ENCODE results near the gene SRBD1. TPM values are rescaled to one million over a fixed set of nuclear protein-coding genes. Genes with fewer than 3 reads are reported as not detected.

Gene SRBD1
- total and polyA plus RNA-seq, 2 experiments from 2014 or later, result 27.4 to 46.3 TPM

GRCh38 chr2:45498661-45499550, 112.2 kb downstream of the SRBD1 start (continued):
- no peak for TF ChIP-seq CTCF (conservative IDR thresholded peaks at IDR 0.05; ENCODE audit: low read depth in 2 of 2)
- TF ChIP-seq REST (IDR thresholded peaks at IDR 0.05; ENCODE audit: unreplicated experiment), result no peak

- Histone ChIP-seq H3K27me3 (ENCODE audit: insufficient read depth) (no peaks in the 10 kb centered on the region), H3K36me3 (ENCODE audit: insufficient read depth) (0 out of 2 replicates have a peak, but pooled peaks cover 10% of the 10 kb centered on the region), H3F3A (replicated peaks; ENCODE audit: low read depth) (no peaks in the 10 kb centered on the region), H3K4me2 (no peak overlapping the region), H2AFZ (no peak overlapping the region), H3K4me1 (ENCODE audit: insufficient read depth) (peaks cover 24% of the 10 kb centered on the region), H3K9me2 (ENCODE audit: insufficient read depth) (no peaks in the 10 kb centered on the region), H3K79me2 (replicated peaks; ENCODE audit: insufficient read depth) (no peaks in the 10 kb centered on the region), H3K27ac (ENCODE audit: low read depth) (no peak overlapping the region), H3K4me3 (no peak overlapping the region), H4K20me1 (replicated peaks; ENCODE audit: insufficient read depth) (no peaks in the 10 kb centered on the region)
- H3K4me1 Mint-ChIP-seq, result peaks cover 19% of the 10 kb centered on the region
- no peak for TF ChIP-seq NANOG (IDR thresholded peaks at IDR 0.05; ENCODE audit: borderline replicate concordance)
- no peak for TF ChIP-seq EZH2 (IDR thresholded peaks at IDR 0.05; ENCODE audit: low read depth, unreplicated experiment)
- TF ChIP-seq ETS1 (IDR thresholded peaks at IDR 0.05), result no peak
- no peaks in the 10 kb centered on the region for H3K27me3 Mint-ChIP-seq (ENCODE audit: insufficient read depth, low read depth, poor library complexity)
- H3K4me3 Mint-ChIP-seq, result no peak overlapping the region
- DNase-seq (ENCODE audit: low spot score), result no peak
- peaks cover 23% of the 10 kb centered on the region for H3K9me3 Mint-ChIP-seq
- no peak for ATAC-seq
- no peak overlapping the region for H3K27ac Mint-ChIP-seq
- H3K36me3 Mint-ChIP-seq (ENCODE audit: low read depth), result peaks cover 33% of the 10 kb centered on the region
Observed at GRCh38 chr2:45497355-45497754, 113.7 kb downstream of the SRBD1 start.
